Thyroid gland (tissue), 4 donors: Measurements from ENCODE around the gene GNL1.

Source experiments
- CTCF ChIP-seq, 6 experiments: fragments of 200-600 bp in 3 of 6; fragments of 450-650 bp in 3 of 6; sonication (generic) in 3 of 6; IDR thresholded peaks; one replicate each; pipeline ENCODE4 v1.5.1; 2016 to 2019; ENCODE audit warnings: antibody characterized with exemption in 6 of 6, mild to moderate bottlenecking in 2 of 6, inconsistent platforms in 1 of 6, moderate library complexity in 1 of 6
- POLR2A ChIP-seq, 2 donors: fragments of 450-650 bp; IDR thresholded peaks; one replicate each; pipeline ENCODE4 v1.6.1; 2017; ENCODE audit warnings: antibody characterized with exemption in 2 of 2, mild to moderate bottlenecking in 2 of 2, moderate library complexity in 1 of 2

- TF ChIP-seq POLR2A (IDR thresholded peaks at IDR 0.05), result no peak
- TF ChIP-seq CTCF (IDR thresholded peaks at IDR 0.05), result no peak
These were observed 47.2 kb downstream of the GNL1 start for GRCh38 chr6:30508890-30509736.
